GM19035 (cell line): ENCODE data around the gene ZFAND5.
A peak's percentile ranks its signal among the peaks of the same experiment; 100 is the strongest.

Source experiments
- ATAC-seq: cut with Tn5 transposase; IDR thresholded peaks from one replicate; pipeline ENCODE4 v1.9.1; 2021; ENCODE audit not compliant: unreplicated experiment

Gene ZFAND5

GRCh38 chr9:72326641-72327040, 38.4 kb downstream of the ZFAND5 start:
- ATAC-seq: no peak

DNA sequence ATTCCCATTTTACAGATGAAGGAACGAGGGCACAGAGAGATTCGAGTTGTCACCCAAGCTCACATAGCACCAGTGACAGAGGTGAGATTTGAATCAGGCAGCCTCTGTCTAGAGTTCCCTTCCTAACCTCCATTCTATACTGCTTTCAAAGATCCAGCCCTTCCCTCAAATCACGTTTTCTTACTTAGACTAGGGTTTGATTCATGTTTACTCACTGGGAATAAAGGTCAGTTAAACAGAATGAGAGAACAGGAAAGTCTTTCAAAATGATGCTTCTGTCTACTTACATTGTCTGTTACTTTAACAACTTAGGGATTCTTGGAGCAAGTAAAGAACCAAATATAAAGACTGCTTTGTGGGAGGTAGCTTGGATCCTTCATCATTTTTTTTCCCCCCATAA, 40.0 kb downstream of the ZFAND5 start:
- ATAC-seq: no peak

DNA sequence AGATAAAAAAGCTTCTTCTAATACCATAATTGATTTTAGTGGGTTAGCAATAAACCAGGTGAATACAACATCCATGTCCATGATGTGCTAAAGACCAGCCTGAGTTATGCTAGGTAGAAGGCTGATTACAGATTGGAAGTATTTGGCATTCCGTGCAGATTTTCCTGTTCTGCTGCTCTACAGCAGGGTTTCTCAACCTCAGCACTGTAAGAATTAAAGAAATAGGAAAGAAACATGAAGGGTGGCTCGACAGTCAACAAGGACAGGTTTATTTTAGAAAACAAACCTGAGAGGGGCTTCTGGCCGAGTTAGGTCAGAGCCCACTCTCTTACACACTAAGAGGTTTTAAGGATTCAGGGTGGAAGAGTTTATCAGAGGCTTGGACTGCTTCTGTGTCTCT, 42.3 kb downstream of the ZFAND5 start:
- no peak for ATAC-seq

- ATAC-seq: no peak
Measured at GRCh38 chr9:72322259-72322658, 42.7 kb downstream of the ZFAND5 start.

DNA sequence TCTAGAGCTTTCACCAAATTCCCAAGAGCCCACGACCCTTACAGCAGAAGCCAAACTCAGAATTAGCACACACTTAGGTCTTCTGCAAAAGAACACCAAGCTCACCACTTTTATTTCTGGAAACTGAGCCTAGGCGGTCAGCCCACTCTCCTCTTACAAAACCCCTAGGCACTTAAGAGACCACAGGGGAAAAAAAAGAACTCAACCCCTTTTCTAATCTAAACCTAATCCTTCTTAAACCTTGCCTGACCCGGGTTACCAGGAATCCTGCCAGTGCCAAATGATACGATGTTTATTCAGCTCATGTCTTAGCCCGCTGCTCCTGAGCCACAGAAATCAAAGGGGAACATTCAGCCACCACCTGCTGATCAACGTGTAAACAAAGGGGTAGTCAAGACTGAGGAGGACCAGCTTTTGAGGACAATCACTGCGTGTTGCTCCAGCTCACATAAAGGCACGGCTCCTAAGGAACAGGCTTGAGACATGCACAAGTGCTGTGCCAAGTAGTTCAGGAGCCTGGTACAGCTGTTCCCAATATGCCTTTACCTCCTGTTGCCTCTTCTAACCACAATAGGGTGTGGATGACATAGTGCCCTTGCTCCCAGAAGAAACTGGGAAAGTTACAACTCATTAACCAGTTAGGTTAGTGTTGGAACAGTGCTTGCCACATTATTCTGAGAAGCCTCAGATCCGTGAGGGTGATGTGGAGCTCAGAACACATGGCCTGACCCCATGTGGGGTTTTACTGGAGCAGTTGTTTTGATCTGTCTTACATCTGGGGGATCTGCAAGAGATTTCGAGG, 49.3 kb downstream of the ZFAND5 start:
- no peak for ATAC-seq

DNA sequence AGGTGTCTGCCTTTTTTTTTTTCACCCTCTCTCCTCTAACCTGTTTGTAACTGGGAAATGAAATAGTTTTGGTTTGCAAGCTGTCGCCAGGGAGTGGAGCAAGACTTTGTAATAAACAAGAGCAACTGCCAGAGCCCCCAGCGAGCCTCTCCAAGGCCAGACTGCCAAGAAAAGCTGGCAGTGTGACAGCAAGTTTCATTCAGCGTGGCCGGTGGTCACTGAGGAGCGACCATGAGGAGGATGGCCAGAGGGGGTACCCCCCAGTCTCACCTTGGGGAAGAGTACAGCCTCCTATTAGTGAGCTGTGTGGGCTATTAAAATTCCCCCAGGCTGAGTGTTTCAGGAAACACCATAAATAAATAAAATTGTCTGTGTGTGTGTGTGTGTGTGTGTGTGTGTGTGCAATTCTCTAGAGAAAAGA, 49.9 kb downstream of the ZFAND5 start:
- no peak for ATAC-seq

DNA sequence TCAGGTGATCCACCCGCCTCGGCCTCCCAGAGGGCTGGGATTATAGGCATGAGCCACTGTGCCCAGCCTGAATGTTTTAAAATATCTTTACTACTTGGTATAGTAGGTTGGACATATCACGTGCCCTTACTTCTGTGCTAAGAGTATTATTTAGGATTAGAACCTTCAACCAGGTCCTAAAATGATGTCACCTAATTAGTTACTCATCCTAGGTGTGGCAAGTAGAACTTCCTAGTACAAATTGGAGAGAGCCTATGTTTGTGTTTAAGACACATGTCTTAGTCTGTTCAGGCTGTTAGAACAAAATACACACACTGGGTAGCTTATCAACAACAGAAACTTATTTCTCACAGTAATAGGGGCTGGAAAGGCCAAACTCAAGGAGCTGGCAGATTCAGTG, 51.5 kb downstream of the ZFAND5 start:
- ATAC-seq: no peak

DNA sequence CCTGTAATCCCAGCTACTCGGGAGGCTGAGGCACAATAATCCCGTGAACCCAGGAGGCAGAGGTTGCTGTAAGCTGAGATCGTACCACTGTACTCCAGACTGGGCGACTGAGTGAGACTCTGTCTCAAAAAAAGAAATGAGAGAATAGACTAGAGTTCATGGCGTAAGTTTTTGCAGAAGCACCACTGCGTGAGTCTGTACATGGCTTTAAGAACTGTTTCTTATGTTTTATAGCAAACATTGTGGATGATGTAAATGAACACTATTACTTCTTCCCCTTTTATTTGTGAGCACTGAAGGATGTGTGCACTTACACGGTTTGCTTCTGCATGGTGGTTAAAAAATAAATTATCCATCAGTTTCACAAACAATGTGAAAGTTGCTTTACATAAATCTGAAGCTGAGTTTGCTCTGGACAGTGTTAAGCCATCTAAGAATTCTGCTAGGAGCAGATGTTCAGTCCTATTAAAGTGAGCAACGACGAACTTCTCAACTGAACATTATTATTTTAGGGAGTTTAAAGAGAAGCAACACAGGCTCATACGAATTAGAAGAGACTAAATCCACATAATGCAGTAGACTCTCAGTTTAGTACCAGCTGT, 52.5 kb downstream of the ZFAND5 start:
- ATAC-seq: no peak

- no peak for ATAC-seq
Measured at GRCh38 chr9:72309364-72310133, 55.5 kb downstream of the ZFAND5 start.

- ATAC-seq: no peak
Measured at GRCh38 chr9:72306761-72307160, 58.2 kb downstream of the ZFAND5 start.

DNA sequence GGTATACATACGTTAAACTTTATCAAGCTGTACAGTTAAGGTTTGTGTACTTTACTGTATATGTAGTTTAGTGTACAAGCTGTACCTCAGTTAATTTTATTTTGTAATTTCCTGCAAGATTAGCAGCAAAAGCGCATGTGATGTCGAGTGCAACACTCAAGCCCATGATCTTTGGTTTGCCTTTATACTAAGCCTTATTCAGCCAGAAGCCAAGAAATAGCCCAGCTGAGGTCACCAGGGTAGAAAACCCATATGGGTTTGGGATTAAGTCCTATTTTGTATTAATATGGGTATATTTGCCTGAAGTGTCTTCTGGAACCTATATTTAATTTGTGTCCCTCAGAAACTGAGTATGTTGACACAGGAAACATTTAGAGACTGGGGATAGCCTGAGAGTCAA, 59.3 kb downstream of the ZFAND5 start:
- ATAC-seq: no peak

- peak; percentile 67 for ATAC-seq
Measured at GRCh38 chr9:72305102-72305546, 59.9 kb downstream of the ZFAND5 start.

- no peak for ATAC-seq
Measured at GRCh38 chr9:72304538-72304937, 60.5 kb downstream of the ZFAND5 start.
